Stimulated activated naive CD8-positive, alpha-beta T cell treated with anti-CD3 and anti-CD28 coated beads, Interleukin-15, amount 100 ng/mL, for 72 hours (primary cell): ENCODE results near the gene KRTAP5-10.
A peak's percentile ranks its signal among the peaks of the same experiment; 100 is the strongest.
"Not testable (repeated sequence)": the region's sequence is repeated elsewhere in the genome, so short reads cannot be mapped to it uniquely, and the experiment has no call there.

ENCODE experiments used
- ATAC-seq: fragments of 150-1000 bp; cut with Tn5 transposase; 2 replicates; pipeline ENCODE4 v1.10.0; 2021; ENCODE audit warnings: mild to moderate bottlenecking, moderate library complexity
- DNase-seq, 2 donors: peaks; one replicate each; pipeline ENCODE4 v3.0.0; 2021 to 2022
- H3K27ac Mint-ChIP-seq, 2 donors: one replicate each; pipeline ENCODE4 v1.8.0; 2022; ENCODE audit warnings: mild to moderate bottlenecking in 2 of 2, mixed read lengths in 2 of 2, moderate library complexity in 2 of 2
- H3K27me3 Mint-ChIP-seq: one replicate; pipeline ENCODE4 v1.8.0; 2022; ENCODE audit warnings: mixed read lengths
- H3K4me1 Mint-ChIP-seq: one replicate; pipeline ENCODE4 v1.8.0; 2022; ENCODE audit warnings: mild to moderate bottlenecking, mixed read lengths
- H3K4me3 Mint-ChIP-seq, 2 donors: one replicate each; pipeline ENCODE4 v1.8.0; 2022; ENCODE audit warnings: mild to moderate bottlenecking in 2 of 2, mixed read lengths in 2 of 2, moderate library complexity in 1 of 2
- H3K9me3 Mint-ChIP-seq, 2 donors: one replicate each; pipeline ENCODE4 v1.8.0; 2022; ENCODE audit warnings: mixed read lengths in 2 of 2

Gene KRTAP5-10

GRCh38 chr11:71577469-71578004 is 12.2 kb downstream of the KRTAP5-10 start:
- Mint-ChIP-seq H3K4me3 (no peak overlapping the region), H3K9me3 (no peaks in the 10 kb centered on the region), H3K27ac (no peak overlapping the region), H3K4me1 (peaks cover 11% of the 10 kb centered on the region), H3K27me3 (peaks cover 17% of the 10 kb centered on the region)
- ATAC-seq (no peak), DNase-seq (no peak)

- H3K27me3 Mint-ChIP-seq, result peaks cover 17% of the 10 kb centered on the region
- not testable (repeated sequence) for H3K27ac Mint-ChIP-seq, H3K9me3 Mint-ChIP-seq, ATAC-seq, H3K4me3 Mint-ChIP-seq, DNase-seq
- H3K4me1 Mint-ChIP-seq, result peaks cover 11% of the 10 kb centered on the region
Observed at GRCh38 chr11:71579513-71579912, 14.2 kb downstream of the KRTAP5-10 start.

DNA sequence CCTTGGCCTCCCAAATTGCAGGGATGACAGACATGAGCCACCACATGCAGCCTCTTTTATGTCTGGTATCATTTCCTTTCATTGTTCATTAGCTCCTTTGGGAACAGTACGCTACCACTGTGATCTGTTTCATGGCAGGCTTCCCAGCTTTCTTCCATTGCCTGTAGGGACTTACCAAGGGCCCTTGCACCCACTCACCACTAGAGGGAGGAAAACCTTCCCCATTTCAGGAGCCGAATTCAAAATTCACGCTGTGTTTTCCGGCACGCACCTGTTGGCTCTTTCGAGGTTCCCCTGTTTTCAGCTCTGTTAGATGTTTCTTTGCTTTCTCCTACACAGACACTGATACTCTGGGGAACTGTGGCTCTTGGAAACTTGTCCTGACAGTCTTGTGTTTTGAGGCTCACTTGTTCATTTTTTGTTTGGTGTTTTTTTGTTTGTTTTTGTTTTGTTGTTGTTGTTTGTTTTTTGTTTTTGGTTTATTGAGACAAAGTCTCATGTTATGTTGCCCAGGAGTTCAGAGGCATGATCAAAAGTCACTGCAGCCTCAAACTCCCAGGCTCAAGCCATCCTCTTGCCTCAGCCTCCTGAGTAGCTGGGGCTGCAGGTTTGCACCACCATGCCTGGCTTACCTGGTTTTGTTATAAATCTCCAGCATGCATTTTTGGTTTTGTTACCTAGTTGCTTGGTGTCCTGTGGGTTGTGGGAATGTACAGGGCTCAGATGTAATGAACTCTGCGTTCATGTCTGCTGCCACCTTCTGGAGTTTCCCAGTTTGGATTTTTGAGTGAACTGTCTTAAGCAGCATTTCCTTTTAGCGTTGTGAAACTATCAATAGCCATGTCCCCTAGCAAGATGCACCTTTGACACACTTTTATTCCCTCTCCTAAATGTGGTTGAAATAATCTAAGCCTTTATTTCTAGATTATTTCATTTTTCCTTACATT is 15.0 kb downstream of the KRTAP5-10 start:
- H3K27ac Mint-ChIP-seq, result no peak overlapping the region
- H3K27me3 Mint-ChIP-seq, result peaks cover 24% of the 10 kb centered on the region
- DNase-seq (peak in 1 of 2 donors; percentile 21), ATAC-seq (no peak)
- H3K4me3 Mint-ChIP-seq, result no peak overlapping the region
- peaks cover 11% of the 10 kb centered on the region for H3K4me1 Mint-ChIP-seq
- no peaks in the 10 kb centered on the region for H3K9me3 Mint-ChIP-seq

- ATAC-seq (no peak), DNase-seq (no peak)
- Mint-ChIP-seq H3K9me3 (no peaks in the 10 kb centered on the region), H3K27me3 (peaks cover 32% of the 10 kb centered on the region), H3K4me1 (peaks cover 11% of the 10 kb centered on the region), H3K27ac (no peak overlapping the region), H3K4me3 (no peak overlapping the region)
Observed at GRCh38 chr11:71581826-71582225, 16.5 kb downstream of the KRTAP5-10 start.

GRCh38 chr11:71582309-71582895 is 17.0 kb downstream of the KRTAP5-10 start, which contains the start of gene KRTAP5-11:
Gene KRTAP5-11, minus strand, starts transcription at chr11:71582875. Its CDS starts 38 bp downstream, at chr11:71582837.
- no peaks in the 10 kb centered on the region for H3K9me3 Mint-ChIP-seq
- H3K4me1 Mint-ChIP-seq, result peaks cover 11% of the 10 kb centered on the region
- no peak within 1 kb of the TSS for H3K4me3 Mint-ChIP-seq
- no peak for ATAC-seq
- H3K27ac Mint-ChIP-seq, result no peak within 1 kb of the TSS
- peaks cover 32% of the 10 kb centered on the region for H3K27me3 Mint-ChIP-seq
- no peak for DNase-seq

DNA sequence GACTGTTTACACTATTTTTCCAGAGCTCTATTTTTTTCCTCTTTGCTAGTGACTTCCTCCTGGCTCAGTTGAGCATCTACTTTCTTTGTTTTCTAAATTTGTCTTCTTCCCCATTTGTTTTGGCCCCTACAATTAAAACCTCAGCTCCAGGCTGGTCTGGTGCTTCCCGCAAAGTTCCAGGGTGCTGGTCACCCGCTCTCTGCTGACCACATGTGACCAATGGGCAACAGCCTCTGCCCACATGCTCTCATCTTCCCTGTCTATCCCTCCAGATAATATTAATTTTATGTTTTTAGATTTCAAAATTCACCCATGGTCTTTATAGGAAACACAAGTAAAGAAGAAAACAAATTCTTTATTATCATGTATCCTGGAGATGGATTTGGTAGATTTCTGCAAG is 17.6 kb downstream of the KRTAP5-10 start:
- Mint-ChIP-seq H3K4me1 (peaks cover 11% of the 10 kb centered on the region), H3K27me3 (peaks cover 32% of the 10 kb centered on the region)
- H3K4me3 Mint-ChIP-seq, H3K27ac Mint-ChIP-seq, ATAC-seq, H3K9me3 Mint-ChIP-seq, DNase-seq: not testable (repeated sequence)

DNA sequence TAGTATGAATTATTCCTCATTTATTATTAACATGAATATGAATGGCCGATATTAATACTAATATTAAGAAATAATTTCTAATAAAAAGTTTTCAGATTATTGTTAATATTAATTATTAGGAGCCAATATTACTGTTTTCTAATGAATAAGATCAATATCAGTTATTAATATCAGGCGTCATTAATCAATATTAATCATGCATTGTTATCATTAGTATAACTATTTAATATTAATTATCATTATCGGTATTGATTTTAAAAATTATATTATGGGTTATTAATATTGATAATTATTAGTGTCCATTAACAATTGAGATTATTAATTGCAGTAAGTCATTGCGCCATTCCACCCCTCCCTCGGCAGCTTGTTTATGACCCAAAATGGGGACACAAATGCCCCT is 20.3 kb downstream of the KRTAP5-10 start:
- not testable (repeated sequence) for DNase-seq, H3K9me3 Mint-ChIP-seq, ATAC-seq, H3K4me3 Mint-ChIP-seq, H3K27ac Mint-ChIP-seq
- peaks cover 15% of the 10 kb centered on the region for H3K4me1 Mint-ChIP-seq
- H3K27me3 Mint-ChIP-seq, result peaks cover 30% of the 10 kb centered on the region

DNA sequence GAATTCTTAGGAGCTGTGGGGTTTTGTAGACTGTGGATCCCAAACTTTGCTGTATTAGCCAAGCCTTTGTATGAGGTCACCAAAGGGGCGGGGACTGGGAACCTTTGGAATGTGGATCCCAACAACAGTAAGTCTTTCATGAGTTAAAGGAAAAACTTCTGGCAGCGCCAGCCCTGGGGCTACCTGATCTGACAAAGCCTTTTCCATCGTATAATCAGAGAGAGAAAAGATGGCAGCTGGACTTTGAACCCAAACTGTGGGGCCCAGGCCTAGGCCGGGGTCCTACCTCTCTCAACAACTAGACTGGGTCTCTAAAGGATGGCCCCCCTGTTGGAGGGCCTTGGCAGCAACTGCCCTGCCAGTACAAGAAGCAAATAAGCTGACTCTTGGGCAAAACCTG is 23.0 kb downstream of the KRTAP5-10 start:
- not testable (repeated sequence) for ATAC-seq, H3K9me3 Mint-ChIP-seq, DNase-seq, H3K4me3 Mint-ChIP-seq
- Mint-ChIP-seq H3K27ac (peak overlapping the region; percentile 3 to 42), H3K4me1 (peaks cover 10% of the 10 kb centered on the region), H3K27me3 (peaks cover 15% of the 10 kb centered on the region)

DNA sequence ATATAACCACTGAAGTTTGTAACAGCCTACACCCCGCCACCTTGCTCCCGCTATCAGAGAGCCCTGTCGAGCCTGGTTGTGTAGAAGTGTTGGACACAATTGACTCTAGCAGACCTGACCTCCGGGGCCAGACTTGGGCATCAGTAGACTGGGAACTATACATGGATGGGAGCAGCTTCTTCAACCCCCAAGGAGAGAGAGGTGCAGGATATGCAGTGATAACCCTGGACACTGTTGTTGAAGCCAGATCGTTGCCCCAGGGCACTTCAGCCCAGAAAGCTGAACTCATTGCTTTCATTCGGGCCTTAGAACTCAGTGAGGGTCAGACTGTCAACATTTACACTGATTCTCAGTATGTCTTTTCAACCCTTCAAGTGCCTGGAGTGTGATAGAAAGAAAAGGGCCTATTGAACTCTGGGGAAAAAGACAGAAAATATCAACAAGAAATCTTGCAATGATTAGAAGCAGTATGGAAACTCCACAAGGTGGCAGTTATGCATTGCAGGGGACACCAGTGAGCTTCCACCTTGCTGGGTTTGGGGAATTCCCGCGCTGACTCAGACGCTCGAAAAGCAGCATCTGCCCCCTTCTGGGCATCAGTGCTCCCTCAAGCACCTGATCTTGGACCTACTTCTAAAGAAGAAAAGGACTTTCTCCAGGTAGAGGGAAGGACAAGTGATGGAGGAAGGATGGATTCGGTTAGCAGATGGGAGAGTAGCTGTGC is 23.6 kb downstream of the KRTAP5-10 start:
- peak overlapping the region; percentile 3 to 31 for H3K27ac Mint-ChIP-seq
- H3K9me3 Mint-ChIP-seq, result not testable (repeated sequence)
- peak; percentile 56 to 75 for DNase-seq

DNA sequence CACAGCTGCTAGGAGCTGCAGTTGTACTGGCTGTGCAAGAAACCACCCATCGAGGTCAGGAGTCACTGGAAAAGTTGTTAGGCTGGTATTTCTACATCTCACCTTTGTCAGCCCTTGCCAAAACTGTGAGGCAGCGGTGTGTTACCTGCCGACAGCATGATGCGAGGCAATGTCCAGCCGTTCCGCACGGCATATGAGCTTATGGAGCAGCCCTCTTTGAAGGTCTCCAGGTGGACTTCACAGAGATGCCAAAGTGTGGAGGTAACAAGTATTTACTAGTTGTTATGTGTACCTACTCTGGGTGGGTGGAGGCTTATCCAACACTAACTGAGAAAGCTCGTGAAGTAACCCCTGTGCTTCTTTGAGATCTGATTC is 24.2 kb downstream of the KRTAP5-10 start:
- Mint-ChIP-seq H3K4me1 (peaks cover 10% of the 10 kb centered on the region), H3K27me3 (peaks cover 15% of the 10 kb centered on the region)
- not testable (repeated sequence) for H3K27ac Mint-ChIP-seq, DNase-seq, H3K4me3 Mint-ChIP-seq, ATAC-seq, H3K9me3 Mint-ChIP-seq

More for the DNA sequence above, 23.6 kb downstream of the KRTAP5-10 start:
- H3K4me1 Mint-ChIP-seq, result peaks cover 10% of the 10 kb centered on the region
- not testable (repeated sequence) for H3K4me3 Mint-ChIP-seq, ATAC-seq
- H3K27me3 Mint-ChIP-seq, result peaks cover 15% of the 10 kb centered on the region

- not testable (repeated sequence) for H3K9me3 Mint-ChIP-seq, H3K4me3 Mint-ChIP-seq, H3K27ac Mint-ChIP-seq, DNase-seq, ATAC-seq
- H3K27me3 Mint-ChIP-seq, result peaks cover 58% of the 10 kb centered on the region
- H3K4me1 Mint-ChIP-seq, result peaks cover 22% of the 10 kb centered on the region
Observed at GRCh38 chr11:71603221-71603620, 37.9 kb downstream of the KRTAP5-10 start.

GRCh38 chr11:71604798-71605488 is 39.6 kb downstream of the KRTAP5-10 start:
- not testable (repeated sequence) for H3K9me3 Mint-ChIP-seq, H3K4me3 Mint-ChIP-seq, H3K27ac Mint-ChIP-seq, ATAC-seq
- H3K4me1 Mint-ChIP-seq, result peaks cover 22% of the 10 kb centered on the region
- peaks cover 72% of the 10 kb centered on the region for H3K27me3 Mint-ChIP-seq
- DNase-seq, result peak; percentile 41 to 46

DNA sequence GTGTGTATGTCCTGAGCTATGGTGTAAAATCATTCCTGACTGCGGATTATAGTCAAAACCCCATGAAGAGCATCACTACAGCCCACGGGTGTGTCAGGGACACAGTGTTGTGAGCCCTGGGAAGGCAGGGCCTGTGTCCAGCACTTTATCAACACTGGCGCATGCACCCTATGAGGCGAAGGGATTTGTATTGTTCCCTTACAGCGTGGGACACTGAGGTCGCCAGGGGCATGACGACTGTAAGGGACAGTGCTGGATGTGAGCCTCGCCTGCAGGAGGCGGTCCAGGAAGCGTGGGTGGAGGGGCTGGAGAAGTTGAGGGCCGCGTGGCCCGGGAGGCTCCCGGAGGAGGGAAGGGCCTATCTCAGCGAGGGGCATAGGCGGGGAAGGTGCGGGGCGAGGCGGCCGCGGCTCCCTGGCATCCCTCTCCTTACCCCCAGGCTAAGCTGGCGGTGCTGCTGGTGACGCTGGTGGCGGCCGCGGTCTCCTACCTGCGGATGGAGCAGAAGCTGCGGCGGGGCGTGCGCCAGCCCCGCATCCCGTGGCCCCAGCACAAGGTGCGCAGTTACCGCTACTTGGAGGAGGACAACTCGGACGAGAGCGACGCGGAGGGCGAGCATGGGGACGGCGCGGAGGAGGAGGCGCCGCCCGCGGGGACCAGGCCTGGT is 41.6 kb downstream of the KRTAP5-10 start:
- H3K9me3 Mint-ChIP-seq, H3K27ac Mint-ChIP-seq, DNase-seq, ATAC-seq: not testable (repeated sequence)
- peaks cover 63% of the 10 kb centered on the region for H3K27me3 Mint-ChIP-seq
- peaks cover 22% of the 10 kb centered on the region for H3K4me1 Mint-ChIP-seq
- H3K4me3 Mint-ChIP-seq, result peak overlapping the region; percentile 40 to 44

- H3K27ac Mint-ChIP-seq, H3K9me3 Mint-ChIP-seq, DNase-seq, ATAC-seq: not testable (repeated sequence)
- H3K27me3 Mint-ChIP-seq, result peaks cover 63% of the 10 kb centered on the region
- peak overlapping the region; percentile 67 to 80 for H3K4me3 Mint-ChIP-seq
- H3K4me1 Mint-ChIP-seq, result peaks cover 22% of the 10 kb centered on the region
Observed at GRCh38 chr11:71607520-71608216, 42.3 kb downstream of the KRTAP5-10 start.
